Keratinocyte (primary cell): Measurements from ENCODE around the gene BABAM2.

Source experiments
- CTCF ChIP-seq, 3 experiments: IDR thresholded peaks in 1 of 3; conservative IDR thresholded peaks in 1 of 3; optimal IDR thresholded peaks in 1 of 3; 2 replicates in 2 of 3; 3 replicates in 1 of 3; pipeline versions ENCODE3 to v1.5.1; 2011; ENCODE audit warnings: low read length in 3 of 3, mild to moderate bottlenecking in 3 of 3, moderate library complexity in 2 of 3, control low read depth in 1 of 3, inconsistent platforms in 1 of 3; ENCODE audit not compliant: insufficient read depth in 2 of 3; ENCODE audit errors: extremely low read depth in 1 of 3
- EZH2 ChIP-seq: IDR thresholded peaks from one replicate; pipeline ENCODE4 v1.6.1; 2012; ENCODE audit warnings: inconsistent platforms, mild to moderate bottlenecking, low read length, moderate library complexity

GRCh38 chr2:27990030-27990590 lies 99.6 kb downstream of the BABAM2 start:
- no peak for TF ChIP-seq EZH2
- TF ChIP-seq CTCF (optimal IDR thresholded peaks at IDR 0.05 in 1 of 3, IDR thresholded peaks at IDR 0.05 in 1 of 3, conservative IDR thresholded peaks at IDR 0.05 in 1 of 3; ENCODE audit: extremely low read depth in 1 of 3, insufficient read depth in 2 of 3, low read length in 3 of 3), result no peak
